CD14-positive monocyte (primary cell): ENCODE data around the gene MLYCD. TPM values are rescaled to one million over a fixed set of nuclear protein-coding genes. Genes with fewer than 3 reads are reported as not detected.

Source experiments
- DNase-seq, 3 donors: peaks; one replicate each; pipeline ENCODE4 v3.0.0-alpha.2; 2011 to 2022
- H2AFZ ChIP-seq: 2 replicates; pipeline ENCODE4 v1.6.0; 2012; ENCODE audit warnings: mild to moderate bottlenecking, low read depth, low read length, inconsistent platforms; ENCODE audit not compliant: insufficient read depth, poor library complexity, severe bottlenecking
- H3K27ac ChIP-seq, 2 donors: 1 replicate in 1 of 2; 2 replicates in 1 of 2; pipeline ENCODE4 v1.5.1; 2012 to 2013; ENCODE audit warnings: low read length in 2 of 2, control low read depth in 1 of 2, inconsistent platforms in 1 of 2, low read depth in 1 of 2, mild to moderate bottlenecking in 1 of 2
- H3K27me3 ChIP-seq, 2 donors: one replicate each; pipeline versions ENCODE4 v1.6.0 to v1.6.1; 2011 to 2013; ENCODE audit warnings: low read length in 2 of 2; ENCODE audit not compliant: control insufficient read depth in 2 of 2, insufficient read depth in 2 of 2
- H3K36me3 ChIP-seq, 2 donors: replicated peaks in 1 of 2; 1 replicate in 1 of 2; 2 replicates in 1 of 2; pipeline versions ENCODE4 v1.5.1 to v1.6.1; 2012 to 2013; ENCODE audit warnings: low read length in 2 of 2, control low read depth in 1 of 2, inconsistent platforms in 1 of 2, mild to moderate bottlenecking in 1 of 2; ENCODE audit not compliant: insufficient read depth in 2 of 2, control insufficient read depth in 1 of 2
- H3K4me1 ChIP-seq, 2 donors: 1 replicate in 1 of 2; 2 replicates in 1 of 2; pipeline versions ENCODE4 v1.5.1 to v1.6.1; 2012 to 2013; ENCODE audit warnings: low read length in 2 of 2, control low read depth in 1 of 2, inconsistent platforms in 1 of 2, mild to moderate bottlenecking in 1 of 2, moderate library complexity in 1 of 2; ENCODE audit not compliant: insufficient read depth in 2 of 2, control insufficient read depth in 1 of 2
- H3K4me2 ChIP-seq: replicated peaks from 2 replicates; pipeline ENCODE3; 2012; ENCODE audit warnings: low read length, moderate library complexity, mild to moderate bottlenecking; ENCODE audit not compliant: poor library complexity, severe bottlenecking; ENCODE audit errors: extremely low read depth
- H3K4me3 ChIP-seq, 3 experiments: fragments of 200-600 bp in 1 of 3; sonication (generic) in 1 of 3; replicated peaks in 1 of 3; 1 replicate in 2 of 3; 2 replicates in 1 of 3; pipeline ENCODE4 v1.5.1; 2011 to 2013; ENCODE audit warnings: low read length in 3 of 3, mild to moderate bottlenecking in 3 of 3, control low read depth in 2 of 3, low read depth in 2 of 3, inconsistent platforms in 1 of 3, moderate library complexity in 1 of 3
- H3K79me2 ChIP-seq: 2 replicates; pipeline ENCODE4 v1.6.0; 2012; ENCODE audit warnings: mild to moderate bottlenecking, control low read depth, inconsistent platforms, low read length, moderate library complexity; ENCODE audit not compliant: insufficient read depth
- H3K9ac ChIP-seq: 2 replicates; pipeline ENCODE4 v1.6.0; 2017; ENCODE audit warnings: low read length, mild to moderate bottlenecking; ENCODE audit not compliant: insufficient read depth, poor library complexity, severe bottlenecking
- H3K9me3 ChIP-seq, 2 donors: replicated peaks in 1 of 2; 1 replicate in 1 of 2; 2 replicates in 1 of 2; pipeline versions ENCODE4 v1.5.1 to v1.6.1; 2012 to 2013; ENCODE audit warnings: low read length in 2 of 2, control low read depth in 1 of 2; ENCODE audit not compliant: control insufficient read depth in 1 of 2, insufficient read depth in 1 of 2
- H4K20me1 ChIP-seq: 2 replicates; pipeline ENCODE4 v1.6.0; 2012; ENCODE audit warnings: mild to moderate bottlenecking, low read length, control low read depth, moderate library complexity; ENCODE audit not compliant: insufficient read depth
- H3K27ac Mint-ChIP-seq, 7 donors: one replicate each; pipeline ENCODE4 v1.8.0; 2020; ENCODE audit warnings: mild to moderate bottlenecking in 7 of 7, mixed read lengths in 7 of 7, moderate library complexity in 6 of 7, inconsistent platforms in 2 of 7
- H3K27me3 Mint-ChIP-seq, 3 donors: one replicate each; pipeline ENCODE4 v1.8.0; 2021 to 2022; ENCODE audit warnings: low read depth in 3 of 3, mild to moderate bottlenecking in 3 of 3, mixed read lengths in 3 of 3, moderate library complexity in 3 of 3, inconsistent platforms in 1 of 3
- H3K36me3 Mint-ChIP-seq, 2 donors: one replicate each; pipeline ENCODE4 v1.8.0; 2020; ENCODE audit warnings: mixed read lengths in 2 of 2, inconsistent platforms in 1 of 2, mild to moderate bottlenecking in 1 of 2
- H3K4me1 Mint-ChIP-seq: one replicate; pipeline ENCODE4 v1.8.0; 2020; ENCODE audit warnings: mild to moderate bottlenecking, mixed read lengths
- H3K4me3 Mint-ChIP-seq, 2 donors: one replicate each; pipeline ENCODE4 v1.8.0; 2020; ENCODE audit warnings: mild to moderate bottlenecking in 2 of 2, mixed read lengths in 2 of 2, moderate library complexity in 1 of 2
- H3K9me3 Mint-ChIP-seq, 7 donors: one replicate each; pipeline ENCODE4 v1.8.0; 2020 to 2022; ENCODE audit warnings: mixed read lengths in 7 of 7, mild to moderate bottlenecking in 6 of 7, moderate library complexity in 6 of 7, inconsistent platforms in 2 of 7
- CTCF ChIP-seq: fragments of 200-600 bp; IDR thresholded peaks from one replicate; pipeline ENCODE4 v1.8.0; 2022; ENCODE audit warnings: antibody characterized with exemption, mild to moderate bottlenecking
- WGBS: methylation state at CpG from one replicate; pipeline ENCODE4 v1.1.5; 2013; ENCODE audit warnings: missing lambda C conversion rate; ENCODE audit not compliant: insufficient coverage; 5-methylcytosine and 5-hydroxymethylcytosine counted together
- intact Hi-C, 2 donors: fragments of 100-400 bp; cut with micrococcal nuclease; formaldehyde crosslinking; loops; one replicate each; pipeline versions ENCODE4 v1.15.0 to v1.15.1; 2023
- polyA plus RNA-seq, 3 donors: library from polyadenylated mRNA; depleted of rRNA in 1 of 3; unstranded in 2 of 3; stranded (reverse) in 1 of 3; fragments of 300-500 nt in 2 of 3; fragments of >200 nt in 1 of 3; fragmentation: Illumina TruSeq in 2 of 3; gene quantifications; 1 replicate in 2 of 3; 2 replicates in 1 of 3; pipeline ENCODE4 v1.2.3, GENCODE V29; 2012 to 2021

The MLYCD gene
- polyA plus RNA-seq, 3 donors, result 1.2 to 2.4 (median 1.3) TPM

GRCh38 chr16:83957296-83957855 lies 58.5 kb downstream of the MLYCD start:
- H3K9ac ChIP-seq, result no peak overlapping the region
- DNase-seq, result no peak
- WGBS, result 79% methylated on average over 6 of the region's 14 CpGs
- H3K36me3 Mint-ChIP-seq, result peaks cover 34 to 44% of the 10 kb centered on the region in 2 donors
- peaks cover 0 to 2% (median 0%) of the 10 kb centered on the region in 7 donors for H3K9me3 Mint-ChIP-seq
- H3K27me3 Mint-ChIP-seq, result peaks cover 9 to 23% (median 10%) of the 10 kb centered on the region in 3 donors
- no peak overlapping the region for H3K4me3 Mint-ChIP-seq
- no peaks in the 10 kb centered on the region for H4K20me1 ChIP-seq
- H3K4me1 ChIP-seq, result peaks cover 25 to 26% of the 10 kb centered on the region in 2 donors
- H3K9me3 ChIP-seq, result no peaks in the 10 kb centered on the region
- no peak overlapping the region for H2AFZ ChIP-seq
- no peak for TF ChIP-seq CTCF
- H3K36me3 ChIP-seq, result peaks cover 9 to 12% of the 10 kb centered on the region in 2 donors
- no peaks in the 10 kb centered on the region for H3K27me3 ChIP-seq
- no peak overlapping the region for H3K27ac Mint-ChIP-seq
- no peaks in the 10 kb centered on the region for H3K79me2 ChIP-seq
- no peak overlapping the region for H3K27ac ChIP-seq
- no peak overlapping the region for H3K4me3 ChIP-seq
- H3K4me2 ChIP-seq, result no peak overlapping the region
- peaks cover 22% of the 10 kb centered on the region for H3K4me1 Mint-ChIP-seq
- intact Hi-C loops, result loop anchor here in 1 of 2 donors (2.0 kb wide), 1 partner anchor 107 kb away; no protein-coding TSS in a partner anchor

DNA sequence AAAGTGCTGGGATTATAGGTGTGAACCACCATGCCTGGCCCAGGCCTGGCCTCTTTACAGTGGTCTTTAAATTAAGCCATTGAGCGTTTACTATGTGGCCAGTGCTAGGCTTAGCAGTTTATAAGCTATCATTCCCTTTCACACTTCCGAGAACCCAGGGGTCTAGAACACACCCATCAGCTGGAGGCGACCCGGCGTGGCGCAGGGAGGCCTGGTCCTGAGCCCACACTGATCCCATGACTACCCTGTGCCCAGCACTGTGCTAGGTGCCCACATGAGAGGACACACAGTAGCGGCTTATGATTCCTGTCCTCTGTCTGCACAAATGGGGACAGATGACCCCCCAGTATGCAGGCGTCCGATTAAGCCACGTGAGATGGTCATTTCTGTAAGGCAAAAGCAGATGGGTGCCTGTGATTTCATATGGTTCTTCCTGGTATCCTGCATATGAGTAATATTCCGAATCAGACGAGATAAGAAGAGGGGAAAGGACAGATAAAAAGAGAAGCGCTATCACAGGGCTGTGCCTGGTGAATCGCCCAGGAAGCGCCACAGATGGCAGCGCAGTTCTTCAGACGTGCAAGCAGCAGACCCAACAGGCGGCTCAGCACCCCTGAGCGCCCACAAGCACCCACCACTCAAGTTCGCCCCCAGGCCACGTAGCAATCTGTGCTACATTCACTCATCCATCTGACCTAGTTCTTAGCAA lies 59.4 kb downstream of the MLYCD start:
- H3K36me3 Mint-ChIP-seq, result peaks cover 37 to 53% of the 10 kb centered on the region in 2 donors
- H3K27ac Mint-ChIP-seq, result no peak overlapping the region
- 89% methylated on average over 21 of the region's 21 CpGs for WGBS

More for the DNA sequence above, 59.4 kb downstream of the MLYCD start:
- H4K20me1 ChIP-seq, result no peaks in the 10 kb centered on the region
- no peaks in the 10 kb centered on the region for H3K79me2 ChIP-seq
- intact Hi-C loops, result no loop called here
- Mint-ChIP-seq H3K9me3 (peaks cover 0 to 2% (median 0%) of the 10 kb centered on the region in 7 donors), H3K4me3 (no peak overlapping the region), H3K27me3 (peaks cover 9 to 23% (median 10%) of the 10 kb centered on the region in 3 donors), H3K4me1 (peaks cover 17% of the 10 kb centered on the region)
- H3K9ac ChIP-seq, result no peak overlapping the region
- TF ChIP-seq CTCF, result no peak
- no peak for DNase-seq
- no peak overlapping the region for H2AFZ ChIP-seq
- no peak overlapping the region for H3K4me2 ChIP-seq
- H3K27ac ChIP-seq, result no peak overlapping the region
- no peaks in the 10 kb centered on the region for H3K27me3 ChIP-seq
- no peak overlapping the region for H3K4me3 ChIP-seq
- H3K4me1 ChIP-seq, result peaks cover 17% of the 10 kb centered on the region in 2 donors
- peaks cover 9 to 12% of the 10 kb centered on the region in 2 donors for H3K36me3 ChIP-seq
- no peaks in the 10 kb centered on the region for H3K9me3 ChIP-seq
